ENCODE results near the gene MRGPRF. TPM values are rescaled to one million over a fixed set of nuclear protein-coding genes. Genes with fewer than 3 reads are reported as not detected.

Gene MRGPRF
- total RNA-seq, 2 donors from 2014 or later: 20.0 to 53.3 TPM

- WGBS: 83% methylated on average over 16 of the region's 16 CpGs
These were observed 50.4 kb downstream of the MRGPRF start for GRCh38 chr11:68962527-68963250.

DNA sequence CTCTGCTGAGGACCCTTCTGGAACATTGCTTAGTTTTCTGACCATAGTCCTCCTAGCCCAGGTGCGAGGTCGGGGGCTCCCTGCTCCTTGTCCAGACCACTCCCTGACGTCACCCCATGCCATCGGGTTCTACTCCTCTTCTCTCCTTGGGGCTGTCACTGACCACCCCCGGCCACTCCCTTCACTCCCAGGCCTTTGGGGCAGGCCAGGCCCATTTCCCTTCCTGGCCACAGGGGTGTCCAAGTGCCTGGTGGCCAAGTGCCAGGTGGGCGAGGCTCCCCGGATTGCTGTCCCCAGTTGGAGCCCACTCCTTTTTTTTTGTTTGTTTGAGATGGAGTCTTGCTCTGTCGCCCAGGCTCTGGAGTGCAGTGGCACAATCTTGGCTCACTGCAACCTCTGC, 51.8 kb downstream of the MRGPRF start:
- Histone ChIP-seq H3K27ac (no peak overlapping the region), H3K36me3 (no peaks in the 10 kb centered on the region), H3K4me1 (replicated peaks) (no peaks in the 10 kb centered on the region), H3K4me3 (no peak overlapping the region), H3K27me3 (replicated peaks; ENCODE audit: insufficient read depth) (no peaks in the 10 kb centered on the region), H3K9me3 (no peaks in the 10 kb centered on the region)
- intact Hi-C loops (cut with DNase I): no loop called here
- DNase-seq (ENCODE audit: low spot score): no peak
- TF ChIP-seq POLR2AphosphoS5 (IDR thresholded peaks at IDR 0.05): no peak
- no peak for TF ChIP-seq CTCF (IDR thresholded peaks at IDR 0.05)
- TF ChIP-seq POLR2A (IDR thresholded peaks at IDR 0.05): no peak
- 75% methylated on average over 8 of the region's 8 CpGs for WGBS

More at GRCh38 chr11:68962527-68963250, 50.4 kb downstream of the MRGPRF start:
- no peaks in the 10 kb centered on the region for H3K4me1 ChIP-seq (replicated peaks)
- H3K9me3 ChIP-seq: no peaks in the 10 kb centered on the region
- H3K27me3 ChIP-seq (replicated peaks; ENCODE audit: insufficient read depth): no peaks in the 10 kb centered on the region
- no peak overlapping the region for H3K27ac ChIP-seq
- no peak for DNase-seq (ENCODE audit: low spot score)
- H3K36me3 ChIP-seq: no peaks in the 10 kb centered on the region
- intact Hi-C loops (cut with DNase I): no loop called here
- no peak overlapping the region for H3K4me3 ChIP-seq
- no peak for TF ChIP-seq POLR2A (IDR thresholded peaks at IDR 0.05)
- TF ChIP-seq CTCF (IDR thresholded peaks at IDR 0.05): no peak
- TF ChIP-seq POLR2AphosphoS5 (IDR thresholded peaks at IDR 0.05): no peak

DNA sequence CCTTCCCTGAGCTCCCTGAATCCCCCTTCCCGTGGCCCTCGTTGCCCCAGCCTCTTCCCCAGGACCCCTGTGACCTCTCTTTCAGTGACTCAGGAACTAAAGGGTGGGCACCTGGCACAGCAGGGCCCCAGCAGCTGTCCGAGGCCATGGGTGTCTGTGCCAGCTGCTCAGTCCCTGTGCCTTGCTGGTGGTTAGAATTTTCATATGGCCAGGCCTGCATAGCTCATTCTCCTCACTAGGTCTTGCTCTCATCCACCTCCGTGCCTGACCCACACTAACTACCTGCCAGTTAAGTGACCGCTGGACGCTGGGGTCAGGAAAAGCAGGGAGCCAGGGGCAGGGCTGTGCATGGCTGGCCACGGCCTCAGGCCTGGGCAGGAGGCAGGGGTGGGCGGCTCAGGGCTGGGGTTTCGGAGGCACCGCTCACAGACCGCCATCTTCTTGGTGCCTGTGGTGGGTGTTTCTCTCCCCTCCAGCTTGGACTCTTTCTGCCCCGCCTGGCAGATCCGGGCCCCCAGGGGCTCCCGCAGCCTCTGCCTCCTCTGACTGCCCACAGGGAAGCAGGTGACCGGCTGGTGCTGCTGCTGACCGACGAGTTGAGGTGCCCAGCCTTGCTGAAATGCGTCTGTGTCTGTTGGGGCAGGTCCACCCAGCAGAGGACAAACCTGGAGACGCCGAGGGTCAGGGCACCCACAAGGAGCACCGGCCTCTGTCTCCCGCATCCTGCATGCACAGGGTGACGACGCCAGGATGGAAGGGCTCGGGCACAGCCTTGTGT, 52.6 kb downstream of the MRGPRF start:
- Histone ChIP-seq H3K9me3 (no peaks in the 10 kb centered on the region), H3K36me3 (no peaks in the 10 kb centered on the region), H3K4me1 (replicated peaks) (no peaks in the 10 kb centered on the region), H3K4me3 (no peak overlapping the region), H3K27ac (no peak overlapping the region), H3K27me3 (replicated peaks; ENCODE audit: insufficient read depth) (no peaks in the 10 kb centered on the region)
- 89% methylated on average over 25 of the region's 25 CpGs for WGBS
- TF ChIP-seq CTCF (IDR thresholded peaks at IDR 0.05) (no peak), POLR2AphosphoS5 (IDR thresholded peaks at IDR 0.05) (no peak), POLR2A (IDR thresholded peaks at IDR 0.05) (no peak)
- intact Hi-C loops (cut with DNase I): no loop called here
- DNase-seq (ENCODE audit: low spot score): no peak

- intact Hi-C loops (cut with DNase I): no loop called here
- no peak for DNase-seq (ENCODE audit: low spot score)
These were observed 53.4 kb downstream of the MRGPRF start for GRCh38 chr11:68959465-68960293.

More at GRCh38 chr11:68959465-68960293, 53.4 kb downstream of the MRGPRF start:
- no peaks in the 10 kb centered on the region for H3K4me1 ChIP-seq (replicated peaks)
- 94% methylated on average over 30 of the region's 31 CpGs for WGBS
- no peak overlapping the region for H3K4me3 ChIP-seq
- TF ChIP-seq CTCF (IDR thresholded peaks at IDR 0.05): no peak
- TF ChIP-seq POLR2AphosphoS5 (IDR thresholded peaks at IDR 0.05): no peak
- TF ChIP-seq POLR2A (IDR thresholded peaks at IDR 0.05): no peak
- no peak overlapping the region for H3K27ac ChIP-seq
- H3K36me3 ChIP-seq: no peaks in the 10 kb centered on the region
- no peaks in the 10 kb centered on the region for H3K27me3 ChIP-seq (replicated peaks; ENCODE audit: insufficient read depth)
- no peaks in the 10 kb centered on the region for H3K9me3 ChIP-seq
